Activated naive CD4-positive, alpha-beta T cell treated with anti-CD3 and anti-CD28 coated beads, Interleukin-2, amount 50 U/mL, for 72 hours (primary cell): ENCODE results near the gene UBAP1. TPM values are rescaled to one million over a fixed set of nuclear protein-coding genes. Genes with fewer than 3 reads are reported as not detected.
"Not testable (repeated sequence)": the region's sequence is repeated elsewhere in the genome, so short reads cannot be mapped to it uniquely, and the experiment has no call there.

ENCODE experiments used
- ATAC-seq, 2 donors: fragments of 150-1000 bp; cut with Tn5 transposase; 2 replicates each; pipeline ENCODE4 v1.10.0; 2021; ENCODE audit warnings: mild to moderate bottlenecking in 2 of 2, moderate library complexity in 2 of 2
- DNase-seq, 2 donors: peaks; one replicate each; pipeline ENCODE4 v3.0.0; 2021 to 2022; ENCODE audit warnings: low spot score in 2 of 2
- H3K27ac Mint-ChIP-seq, 2 donors: one replicate each; pipeline ENCODE4 v1.8.0; 2022; ENCODE audit warnings: mild to moderate bottlenecking in 2 of 2, mixed read lengths in 2 of 2
- H3K36me3 Mint-ChIP-seq, 2 donors: one replicate each; pipeline ENCODE4 v1.8.0; 2022; ENCODE audit warnings: mixed read lengths in 2 of 2
- H3K9me3 Mint-ChIP-seq, 2 donors: one replicate each; pipeline ENCODE4 v1.8.0; 2022; ENCODE audit warnings: mixed read lengths in 2 of 2
- total RNA-seq, 2 donors: library from RNA; stranded (reverse); gene quantifications; one replicate each; pipeline ENCODE4 v1.2.3, GENCODE V29; 2022

The UBAP1 gene
- total RNA-seq, 2 donors from 2014 or later = 34.8 to 35.2 TPM

DNA sequence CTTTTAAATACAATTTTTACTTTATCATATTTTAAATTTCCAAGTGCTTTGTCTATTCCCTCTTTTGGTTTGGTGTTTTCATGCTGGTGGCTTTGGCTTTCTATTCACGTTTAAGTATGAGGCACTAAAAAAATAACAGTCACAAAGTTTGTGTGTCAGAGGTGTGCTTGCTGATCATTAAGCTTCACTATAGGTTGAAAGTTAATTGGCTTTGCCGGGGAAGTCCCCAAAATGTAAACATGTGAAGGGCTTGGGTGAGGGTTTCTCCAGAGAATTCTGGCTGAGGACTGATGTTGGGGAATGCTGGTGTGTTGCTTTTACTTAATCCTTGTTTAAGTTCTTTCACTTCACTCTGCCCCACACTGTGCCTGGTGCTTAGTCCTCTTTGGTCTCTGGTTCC is 66.4 kb downstream of the UBAP1 start:
- peaks cover 5 to 16% of the 10 kb centered on the region in 2 donors for H3K36me3 Mint-ChIP-seq
- ATAC-seq, H3K27ac Mint-ChIP-seq, DNase-seq, H3K9me3 Mint-ChIP-seq: not testable (repeated sequence)

DNA sequence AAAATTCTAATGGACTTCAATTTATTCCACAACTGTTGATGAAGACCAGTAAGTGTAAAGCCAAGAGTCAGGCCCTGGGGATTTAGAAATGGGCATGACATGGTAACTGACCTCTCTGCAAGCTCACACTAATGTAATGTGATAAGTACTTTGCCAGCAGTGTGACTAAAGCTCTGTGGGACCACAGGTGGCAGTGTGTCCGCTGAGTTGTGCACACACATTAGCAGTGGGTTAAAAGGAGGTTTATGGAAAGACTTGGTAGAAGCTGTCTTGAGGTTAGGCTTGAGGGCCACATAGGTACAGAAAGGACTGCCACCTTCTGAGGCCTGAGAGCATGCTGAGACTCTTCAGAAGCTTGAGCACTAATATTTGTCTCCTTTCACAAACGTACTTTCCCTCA is 67.6 kb downstream of the UBAP1 start:
- DNase-seq (no peak), ATAC-seq (peak; percentile 11 to 28)
- Mint-ChIP-seq H3K27ac (peak overlapping the region in 1 of 2 donors; percentile 61), H3K9me3 (no peaks in the 10 kb centered on the region), H3K36me3 (peaks cover 5 to 11% of the 10 kb centered on the region in 2 donors)

GRCh38 chr9:34247782-34248181 is 68.9 kb downstream of the UBAP1 start:
- H3K27ac Mint-ChIP-seq, H3K36me3 Mint-ChIP-seq, DNase-seq, H3K9me3 Mint-ChIP-seq, ATAC-seq: not testable (repeated sequence)

- no peak for DNase-seq
- H3K36me3 Mint-ChIP-seq = peaks cover under 1% of the 10 kb centered on the region in 2 donors
- no peak for ATAC-seq
- peak overlapping the region; percentile 68 to 88 for H3K27ac Mint-ChIP-seq
- H3K9me3 Mint-ChIP-seq = no peaks in the 10 kb centered on the region
These were observed 70.4 kb downstream of the UBAP1 start for GRCh38 chr9:34249274-34249673.

DNA sequence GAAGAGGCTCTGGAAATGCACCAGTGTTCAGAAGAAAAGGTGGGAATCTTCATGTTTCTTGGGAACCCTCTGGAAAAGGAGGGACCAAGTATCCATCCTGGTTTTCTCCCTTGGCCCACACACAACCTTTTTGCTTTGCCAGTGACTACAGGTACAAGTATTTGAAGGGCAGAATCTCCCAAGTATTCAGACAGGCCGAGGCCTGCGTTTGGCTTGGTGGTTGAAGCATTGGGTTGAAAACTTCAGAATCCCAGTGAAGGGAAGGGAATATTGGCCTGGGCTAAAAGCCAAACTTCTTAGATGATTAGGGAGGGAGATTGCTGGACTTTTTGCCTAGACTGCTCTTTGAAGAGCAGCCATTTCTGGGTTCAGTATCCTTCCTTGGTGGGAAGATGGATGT is 71.9 kb downstream of the UBAP1 start:
- ATAC-seq = no peak
- no peaks in the 10 kb centered on the region for H3K36me3 Mint-ChIP-seq
- no peaks in the 10 kb centered on the region for H3K9me3 Mint-ChIP-seq
- peak overlapping the region in 1 of 2 donors; percentile 62 for H3K27ac Mint-ChIP-seq
- DNase-seq = no peak

- no peaks in the 10 kb centered on the region for H3K9me3 Mint-ChIP-seq
- H3K36me3 Mint-ChIP-seq = peaks cover 0 to 5% of the 10 kb centered on the region in 2 donors
- peak overlapping the region in 1 of 2 donors; percentile 62 for H3K27ac Mint-ChIP-seq
- DNase-seq = no peak
- ATAC-seq = no peak
These were observed 73.2 kb downstream of the UBAP1 start for GRCh38 chr9:34252016-34252415.

DNA sequence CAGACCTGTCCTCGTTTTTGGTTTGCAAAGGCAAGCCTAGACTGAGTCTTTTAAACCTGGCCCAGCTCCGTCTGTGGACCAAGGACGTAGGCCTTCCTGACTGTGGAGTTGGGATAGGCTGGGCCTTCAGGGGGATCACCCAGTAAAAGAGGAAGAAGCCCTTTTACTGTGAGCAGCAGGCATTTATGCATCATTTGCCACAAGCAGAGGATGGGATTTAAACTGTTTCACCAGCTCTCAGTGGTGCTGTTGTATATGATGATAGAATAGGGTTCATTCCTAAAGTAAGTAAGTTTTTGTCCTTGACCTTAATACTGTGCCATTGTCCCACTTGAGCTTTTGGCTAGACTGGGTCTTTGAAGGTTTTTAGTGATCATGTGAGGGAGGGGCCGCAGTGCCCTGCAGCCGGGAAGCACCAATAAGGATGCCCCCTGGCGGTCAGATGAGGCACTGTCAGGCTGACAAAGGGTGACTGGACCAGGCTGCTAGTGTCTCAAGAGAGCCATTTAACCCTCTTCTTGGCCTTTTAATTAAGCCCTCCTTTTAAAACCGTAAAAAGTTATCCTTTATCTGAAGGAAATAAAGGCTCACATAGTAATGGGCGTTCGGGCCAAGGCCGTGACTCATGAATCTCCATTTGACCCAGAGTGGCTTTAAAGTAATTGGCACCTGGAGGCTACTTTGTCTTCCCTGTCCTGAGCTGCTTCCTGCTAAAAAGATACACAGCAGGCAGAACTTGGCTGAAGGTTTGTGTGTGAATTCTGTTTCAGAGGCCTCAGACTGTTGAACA is 74.0 kb downstream of the UBAP1 start:
- no peaks in the 10 kb centered on the region for H3K9me3 Mint-ChIP-seq
- DNase-seq (peak; percentile 63 to 80), ATAC-seq (peak; percentile 62 to 79)
- H3K27ac Mint-ChIP-seq = peak overlapping the region in 1 of 2 donors; percentile 65
- H3K36me3 Mint-ChIP-seq = peaks cover 0 to 10% of the 10 kb centered on the region in 2 donors

- no peaks in the 10 kb centered on the region for H3K9me3 Mint-ChIP-seq
- DNase-seq (no peak), ATAC-seq (no peak)
- no peak overlapping the region for H3K27ac Mint-ChIP-seq
- peaks cover 0 to 10% of the 10 kb centered on the region in 2 donors for H3K36me3 Mint-ChIP-seq
These were observed 74.6 kb downstream of the UBAP1 start for GRCh38 chr9:34253460-34253837.

DNA sequence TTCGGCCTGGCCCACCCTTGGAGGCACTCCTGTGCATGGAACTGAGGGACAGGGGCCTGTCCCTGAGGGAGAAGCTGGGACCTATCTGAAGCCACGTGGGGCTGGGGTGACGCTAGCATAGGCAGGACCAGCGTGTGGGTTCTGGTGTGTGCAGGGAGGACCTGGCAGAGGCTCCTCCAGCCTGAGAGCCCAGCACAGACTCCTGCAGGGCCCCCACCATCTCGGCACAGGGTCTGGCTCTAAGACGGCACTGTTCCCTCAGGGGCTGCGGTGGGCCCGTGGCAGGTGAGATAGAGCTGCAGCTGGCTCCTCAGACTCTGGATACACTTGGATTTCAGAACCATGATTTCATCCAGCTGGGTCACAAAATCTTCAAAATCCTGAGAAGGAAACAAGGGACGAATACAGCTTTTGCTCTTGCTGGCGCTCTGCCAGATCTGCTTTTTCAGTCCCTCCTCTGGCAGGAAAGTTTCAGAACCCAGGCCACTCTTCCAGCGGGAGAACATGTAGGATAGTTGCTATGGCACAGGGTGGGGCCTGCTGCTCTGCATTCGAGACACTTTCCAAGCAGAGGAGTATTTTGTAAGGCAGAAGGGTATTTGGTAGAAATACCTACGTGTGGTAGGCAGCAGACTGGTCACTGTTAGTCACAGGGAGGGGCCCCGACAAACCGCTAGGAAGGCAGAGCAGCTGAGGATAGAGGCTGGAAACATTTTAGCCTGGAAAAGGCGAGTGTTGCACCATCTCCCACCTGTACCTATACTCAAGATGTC is 75.5 kb downstream of the UBAP1 start:
- no peak for DNase-seq
- no peak for ATAC-seq
- no peaks in the 10 kb centered on the region for H3K9me3 Mint-ChIP-seq
- peaks cover 4 to 13% of the 10 kb centered on the region in 2 donors for H3K36me3 Mint-ChIP-seq
- peak overlapping the region in 1 of 2 donors; percentile 44 for H3K27ac Mint-ChIP-seq

- Mint-ChIP-seq H3K27ac (peak overlapping the region; percentile 73 to 79), H3K9me3 (no peaks in the 10 kb centered on the region), H3K36me3 (peaks cover 5 to 14% of the 10 kb centered on the region in 2 donors)
- ATAC-seq = no peak
- no peak for DNase-seq
These were observed 76.4 kb downstream of the UBAP1 start for GRCh38 chr9:34254966-34255825.

DNA sequence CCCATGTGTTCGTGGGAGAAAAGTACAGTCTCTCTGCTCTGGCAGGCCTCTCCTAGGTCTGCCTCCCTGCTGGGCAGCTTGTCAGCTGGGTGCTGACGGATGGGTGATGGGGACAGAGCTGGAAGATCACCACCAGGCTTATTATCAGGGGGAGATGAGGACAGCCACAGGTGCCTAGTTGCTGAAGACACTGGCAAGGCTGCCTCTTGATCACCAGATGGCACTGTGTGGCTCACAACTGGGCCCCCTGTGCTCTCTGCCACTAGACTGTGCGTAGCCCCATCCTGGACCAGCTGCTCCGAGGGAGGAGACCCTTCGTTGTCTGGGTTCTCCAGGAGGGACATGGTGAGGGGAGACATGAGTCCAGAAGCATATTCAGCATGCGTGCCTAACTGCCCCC is 77.3 kb downstream of the UBAP1 start:
- DNase-seq = no peak

GRCh38 chr9:34256987-34257585 is 78.2 kb downstream of the UBAP1 start:
- Mint-ChIP-seq H3K27ac (peak overlapping the region; percentile 50 to 73), H3K36me3 (peaks cover 5 to 14% of the 10 kb centered on the region in 2 donors), H3K9me3 (no peaks in the 10 kb centered on the region)
- ATAC-seq (peak in 1 of 2 donors; percentile 15), DNase-seq (no peak)

More for the DNA sequence above, 77.3 kb downstream of the UBAP1 start:
- Mint-ChIP-seq H3K9me3 (no peaks in the 10 kb centered on the region), H3K36me3 (peaks cover 5 to 14% of the 10 kb centered on the region in 2 donors), H3K27ac (peak overlapping the region in 1 of 2 donors; percentile 73)
- no peak for ATAC-seq

DNA sequence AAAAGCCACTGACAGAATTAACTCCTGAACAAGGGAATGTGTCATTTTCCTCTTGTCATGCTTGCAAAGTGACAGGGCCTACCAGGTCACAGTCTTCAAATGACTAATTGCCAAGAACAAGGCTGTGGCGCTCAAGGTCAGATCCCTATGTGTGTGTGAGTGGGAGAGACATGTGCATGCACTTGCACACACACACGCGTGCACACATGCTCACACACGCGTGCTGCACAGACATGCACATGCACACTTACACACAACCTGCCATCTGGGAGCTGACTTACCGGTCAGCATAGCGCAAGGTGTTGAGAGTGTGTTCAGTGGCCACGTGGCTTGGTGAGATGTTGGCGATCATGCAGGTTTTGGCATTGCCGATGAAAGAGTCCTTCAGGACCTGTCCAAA is 80.5 kb downstream of the UBAP1 start:
- peaks cover 5 to 14% of the 10 kb centered on the region in 2 donors for H3K36me3 Mint-ChIP-seq
- DNase-seq (no peak), ATAC-seq (no peak)
- no peak overlapping the region for H3K27ac Mint-ChIP-seq
- no peaks in the 10 kb centered on the region for H3K9me3 Mint-ChIP-seq

- no peak overlapping the region for H3K27ac Mint-ChIP-seq
- DNase-seq = no peak
- H3K36me3 Mint-ChIP-seq = peaks cover 4 to 5% of the 10 kb centered on the region in 2 donors
- no peak for ATAC-seq
- no peaks in the 10 kb centered on the region for H3K9me3 Mint-ChIP-seq
These were observed 84.1 kb downstream of the UBAP1 start for GRCh38 chr9:34262971-34263370.

GRCh38 chr9:34267660-34268059 is 88.8 kb downstream of the UBAP1 start:
- Mint-ChIP-seq H3K36me3 (peaks cover 0 to 4% of the 10 kb centered on the region in 2 donors), H3K27ac (no peak overlapping the region), H3K9me3 (no peaks in the 10 kb centered on the region)
- DNase-seq (no peak), ATAC-seq (no peak)
